Activated CD4-positive, alpha-beta T cell treated with anti-CD3 and anti-CD28 coated beads for 48 hours (primary cell): ENCODE measurements around the gene FAM98A.

Source experiments
- DNase-seq: peaks from one replicate; pipeline ENCODE4 v3.0.0-alpha.2; 2020

The FAM98A gene

GRCh38 chr2:33595385-33595784, 3.7 kb downstream of the FAM98A start:
- DNase-seq = no peak

DNA sequence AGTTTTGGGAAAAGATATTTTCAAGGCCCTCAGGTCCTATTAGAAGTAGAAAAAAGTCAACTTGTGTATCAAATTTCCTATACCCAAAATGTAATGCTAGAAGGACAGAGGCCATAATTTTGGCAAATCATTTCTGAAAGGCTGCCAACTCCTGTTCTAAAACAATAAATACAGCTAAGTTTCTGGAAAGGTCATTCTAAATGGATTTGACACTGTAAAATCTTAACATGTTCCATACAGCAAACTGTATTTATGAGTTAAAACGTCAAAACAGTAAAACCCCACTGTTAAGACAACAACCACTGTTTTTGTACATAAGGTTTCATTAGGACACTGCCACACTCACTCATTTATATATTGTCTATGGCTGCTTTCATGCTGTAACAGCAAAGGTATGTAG, 9.7 kb downstream of the FAM98A start:
- no peak for DNase-seq

- DNase-seq = no peak
These were observed 10.9 kb downstream of the FAM98A start for GRCh38 chr2:33588232-33588631.

GRCh38 chr2:33586766-33587165, 12.3 kb downstream of the FAM98A start:
- no peak for DNase-seq

DNA sequence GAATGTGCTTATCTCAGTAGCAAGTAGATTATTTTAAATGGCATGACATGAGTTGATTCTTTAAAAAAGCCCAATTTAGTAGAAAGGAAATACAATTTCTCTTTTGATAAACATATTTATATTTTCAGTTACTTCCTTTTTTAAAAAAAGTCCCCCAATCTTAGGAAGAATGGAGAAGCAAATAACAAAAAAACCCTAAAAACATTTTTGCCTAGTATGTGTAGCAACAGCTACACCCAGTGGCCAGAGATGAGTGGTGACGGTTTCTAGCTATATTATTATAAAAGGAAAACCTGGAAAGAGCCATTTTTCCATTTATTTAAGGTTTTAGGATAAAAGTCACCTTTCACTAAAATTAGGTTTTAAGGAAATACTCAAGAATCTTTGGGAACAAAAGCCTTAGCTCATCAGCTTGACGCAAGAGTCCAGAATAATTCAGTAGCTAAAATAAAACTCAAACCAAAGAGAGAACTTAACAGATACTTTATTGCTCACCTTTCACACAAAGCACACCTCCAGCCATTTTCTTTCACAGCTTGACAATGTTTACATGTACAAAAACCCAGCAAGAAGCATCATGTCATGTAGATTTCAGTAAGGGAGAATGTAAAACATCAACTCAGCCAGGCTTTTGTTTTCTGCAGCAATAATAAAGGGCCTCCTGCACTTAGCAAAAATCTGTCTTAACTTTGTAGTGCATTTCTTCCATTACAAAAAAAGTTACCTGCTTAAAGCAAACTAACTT, 15.7 kb downstream of the FAM98A start:
- peak; percentile 21 for DNase-seq

DNA sequence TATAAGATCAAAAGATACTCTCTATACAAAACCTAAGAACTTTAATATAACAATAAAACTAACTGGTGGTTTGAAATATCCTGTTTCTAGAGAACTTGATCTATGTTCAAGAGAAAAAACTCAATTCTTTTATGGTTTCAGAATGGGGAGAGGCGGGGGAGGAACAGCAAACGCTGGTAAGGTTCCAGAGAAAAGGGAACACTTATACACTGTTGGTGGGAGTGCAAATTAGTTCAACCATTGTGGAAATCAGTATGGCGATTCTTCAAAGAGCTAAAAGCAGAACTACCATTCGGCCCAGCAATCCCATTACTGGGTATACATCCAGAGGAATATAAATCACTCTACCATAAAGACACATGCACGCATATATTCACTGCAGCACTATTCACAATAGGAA, 17.2 kb downstream of the FAM98A start:
- DNase-seq = no peak

GRCh38 chr2:33579227-33579626, 19.9 kb downstream of the FAM98A start:
- DNase-seq = no peak

- DNase-seq = no peak
These were observed 21.4 kb downstream of the FAM98A start for GRCh38 chr2:33577668-33578067.

GRCh38 chr2:33577084-33577483, 22.0 kb downstream of the FAM98A start:
- DNase-seq = no peak

DNA sequence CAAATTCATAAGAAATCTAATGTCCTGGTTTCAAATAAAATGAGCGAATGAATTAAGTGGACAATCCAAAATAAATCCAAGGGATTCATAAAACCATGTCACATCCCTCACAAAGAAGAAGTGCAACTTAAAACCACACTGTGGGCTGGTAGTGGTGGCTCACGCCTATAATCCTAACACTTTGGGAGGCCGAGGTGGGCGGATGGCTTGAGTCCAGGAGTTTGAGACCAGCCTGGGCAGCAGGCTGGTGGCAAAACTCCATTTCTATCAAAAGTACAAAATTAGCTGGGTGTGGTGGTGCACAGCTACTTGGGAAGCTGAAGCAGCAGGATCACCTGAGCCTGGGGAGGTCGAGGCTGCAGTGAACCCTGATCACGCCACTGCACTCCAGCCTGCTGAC, 25.4 kb downstream of the FAM98A start:
- no peak for DNase-seq

GRCh38 chr2:33570681-33571080, 28.4 kb downstream of the FAM98A start:
- no peak for DNase-seq

DNA sequence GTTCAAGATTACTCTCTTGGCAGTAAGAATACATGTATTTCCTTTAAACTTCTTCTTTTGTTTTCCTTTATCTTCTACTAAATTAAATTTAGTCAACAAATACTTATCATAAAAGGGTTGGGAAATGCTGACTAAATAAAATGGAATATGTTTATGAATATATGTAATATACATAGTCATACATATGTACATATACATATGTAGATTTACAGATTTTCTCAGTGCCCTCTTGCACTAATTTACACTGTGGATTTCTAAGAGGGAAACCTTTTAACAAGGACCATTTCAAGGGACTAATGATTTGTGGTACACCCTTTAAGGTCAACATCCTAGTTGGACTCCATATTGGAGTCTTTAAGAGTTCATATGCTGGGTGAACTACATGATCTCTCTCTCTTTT, 37.2 kb downstream of the FAM98A start:
- DNase-seq = no peak

GRCh38 chr2:33560017-33560416, 39.1 kb downstream of the FAM98A start:
- DNase-seq = no peak

DNA sequence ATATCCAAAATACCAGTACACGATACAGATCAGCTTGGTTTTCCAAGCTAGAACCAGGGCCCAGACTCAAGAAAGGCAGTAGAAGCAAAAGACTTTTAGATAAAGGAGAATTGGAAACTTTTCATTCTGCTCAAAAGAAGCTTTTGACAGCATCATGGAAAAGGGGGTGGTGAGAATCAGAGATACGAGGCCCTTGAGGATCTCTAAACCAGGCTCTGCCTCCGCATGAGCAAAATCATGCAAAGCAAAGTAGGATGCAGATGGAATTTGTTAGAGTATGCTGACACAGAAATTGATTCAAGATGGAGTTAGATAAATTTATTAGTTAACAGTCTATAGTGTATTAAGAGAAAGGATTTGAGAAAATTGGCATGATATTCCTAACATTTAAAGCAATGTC, 39.8 kb downstream of the FAM98A start:
- DNase-seq = no peak

GRCh38 chr2:33555681-33556080, 43.4 kb downstream of the FAM98A start:
- DNase-seq = no peak

DNA sequence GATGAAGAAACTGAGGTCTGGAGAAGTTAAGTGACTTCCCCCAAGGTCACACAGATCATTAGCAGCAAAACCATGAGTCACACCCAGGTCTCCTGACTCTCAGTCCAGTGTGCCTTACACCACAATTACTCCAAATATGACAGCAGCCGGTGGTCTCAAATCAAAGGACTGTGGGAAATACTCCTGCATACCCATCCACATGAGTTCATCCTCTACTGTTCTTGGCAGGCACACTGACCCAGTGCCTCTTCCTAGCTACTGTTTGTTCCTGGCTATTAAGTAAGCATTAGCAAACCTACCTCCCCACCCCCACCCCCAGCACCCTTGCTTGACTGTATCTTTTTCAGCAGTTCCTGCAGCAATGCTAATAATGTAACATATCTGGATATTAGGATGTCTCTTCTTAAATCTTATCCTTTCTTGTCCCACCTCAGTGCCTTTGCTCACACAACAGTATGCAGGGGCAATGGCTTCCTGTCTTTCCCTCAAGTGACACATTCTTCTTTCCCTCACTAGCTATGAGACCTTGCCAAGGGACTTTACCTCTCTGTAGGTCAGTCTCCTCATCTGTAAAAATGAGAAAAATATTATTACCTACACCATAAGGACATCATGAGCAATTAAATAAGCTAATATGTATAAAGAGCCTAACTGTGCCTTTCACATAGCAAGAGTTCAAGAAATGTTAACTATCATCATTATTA, 46.2 kb downstream of the FAM98A start:
- DNase-seq = no peak

DNA sequence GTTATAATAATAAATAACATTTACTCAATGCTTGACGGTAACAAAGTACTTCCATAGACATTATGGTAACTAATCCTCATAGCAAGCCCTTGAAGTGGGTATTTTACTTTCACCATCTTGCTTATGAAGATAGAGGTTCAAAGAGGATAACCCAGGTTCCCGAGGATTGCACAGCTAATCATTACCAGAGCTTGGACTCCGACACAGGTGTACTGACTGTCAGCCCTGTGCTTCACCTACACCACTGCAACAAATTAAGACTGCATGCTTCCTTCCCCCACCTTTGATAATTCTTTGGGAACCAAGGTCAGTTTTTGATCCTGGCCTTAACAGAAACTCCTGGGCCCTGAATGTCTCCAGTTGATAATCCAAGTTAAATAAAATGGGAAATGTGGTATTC, 48.9 kb downstream of the FAM98A start:
- DNase-seq = no peak

GRCh38 chr2:33541243-33541642, 57.9 kb downstream of the FAM98A start:
- no peak for DNase-seq

GRCh38 chr2:33535421-33535820, 63.7 kb downstream of the FAM98A start:
- DNase-seq = no peak
